Thoracic aorta (tissue), 2 donors: ENCODE data around the gene RHNO1. TPM values are rescaled to one million over a fixed set of nuclear protein-coding genes. Genes with fewer than 3 reads are reported as not detected.

Experiments used
- ATAC-seq: fragments of 150-250 bp; one replicate; pipeline ENCODE4 v1.8.0; 2017; ENCODE audit warnings: low read depth; ENCODE audit not compliant: insufficient number of reproducible peaks, low FRiP score
- DNase-seq: peaks from one replicate; pipeline ENCODE4 v3.0.0-alpha.2; 2020; ENCODE audit warnings: low spot score
- H3K27ac ChIP-seq, 2 donors: fragments of 200-600 bp; sonication (generic); 1 replicate in 1 of 2; 2 replicates in 1 of 2; pipeline ENCODE4 v1.5.1; 2016; ENCODE audit warnings: mild to moderate bottlenecking in 2 of 2, moderate library complexity in 2 of 2
- H3K27me3 ChIP-seq: fragments of 200-600 bp; sonication (generic); replicated peaks from 2 replicates; pipeline ENCODE4 v1.6.0; 2016; ENCODE audit warnings: mild to moderate bottlenecking; ENCODE audit not compliant: insufficient read depth
- H3K36me3 ChIP-seq: fragments of 200-600 bp; sonication (generic); one replicate; pipeline ENCODE4 v1.5.1; 2016
- H3K4me1 ChIP-seq, 2 donors: fragments of 200-600 bp; sonication (generic); 1 replicate in 1 of 2; 2 replicates in 1 of 2; pipeline versions ENCODE4 v1.5.1 to v1.6.0; 2016; ENCODE audit warnings: low read depth in 2 of 2, mild to moderate bottlenecking in 1 of 2; ENCODE audit not compliant: control insufficient read depth in 1 of 2
- H3K4me3 ChIP-seq: fragments of 200-600 bp; sonication (generic); 2 replicates; pipeline ENCODE4 v1.5.1; 2016; ENCODE audit warnings: mild to moderate bottlenecking
- H3K9me3 ChIP-seq: fragments of 200-600 bp; sonication (generic); 2 replicates; pipeline ENCODE4 v1.5.1; 2016
- total RNA-seq, 2 donors: library from RNA; depleted of rRNA; stranded (reverse); fragments of >200 nt; gene quantifications; one replicate each; pipeline versions ENCODE4 v1.1.0 to v1.2.3, GENCODE V29; 2016
- TF ChIP-seq, protein P1 (sequence below): fragments of 200-600 bp; sonication (generic); IDR thresholded peaks from one replicate; pipeline ENCODE4 v1.5.1; 2019; ENCODE audit warnings: antibody characterized with exemption

The RHNO1 gene
- total RNA-seq, 2 donors from 2014 or later = 9.6 to 10.8 TPM

GRCh38 chr12:2904260-2904659 is 27.2 kb downstream of the RHNO1 start:
- TF ChIP-seq, protein P1, sequence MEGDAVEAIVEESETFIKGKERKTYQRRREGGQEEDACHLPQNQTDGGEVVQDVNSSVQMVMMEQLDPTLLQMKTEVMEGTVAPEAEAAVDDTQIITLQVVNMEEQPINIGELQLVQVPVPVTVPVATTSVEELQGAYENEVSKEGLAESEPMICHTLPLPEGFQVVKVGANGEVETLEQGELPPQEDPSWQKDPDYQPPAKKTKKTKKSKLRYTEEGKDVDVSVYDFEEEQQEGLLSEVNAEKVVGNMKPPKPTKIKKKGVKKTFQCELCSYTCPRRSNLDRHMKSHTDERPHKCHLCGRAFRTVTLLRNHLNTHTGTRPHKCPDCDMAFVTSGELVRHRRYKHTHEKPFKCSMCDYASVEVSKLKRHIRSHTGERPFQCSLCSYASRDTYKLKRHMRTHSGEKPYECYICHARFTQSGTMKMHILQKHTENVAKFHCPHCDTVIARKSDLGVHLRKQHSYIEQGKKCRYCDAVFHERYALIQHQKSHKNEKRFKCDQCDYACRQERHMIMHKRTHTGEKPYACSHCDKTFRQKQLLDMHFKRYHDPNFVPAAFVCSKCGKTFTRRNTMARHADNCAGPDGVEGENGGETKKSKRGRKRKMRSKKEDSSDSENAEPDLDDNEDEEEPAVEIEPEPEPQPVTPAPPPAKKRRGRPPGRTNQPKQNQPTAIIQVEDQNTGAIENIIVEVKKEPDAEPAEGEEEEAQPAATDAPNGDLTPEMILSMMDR = no peak
- H3K36me3 ChIP-seq = no peaks in the 10 kb centered on the region
- ATAC-seq (no peak), DNase-seq (no peak)
- no peaks in the 10 kb centered on the region for H3K9me3 ChIP-seq
- no peak overlapping the region for H3K4me3 ChIP-seq
- H3K27ac ChIP-seq = no peak overlapping the region
- no peaks in the 10 kb centered on the region for H3K27me3 ChIP-seq
- peaks cover 4 to 10% of the 10 kb centered on the region in 2 donors for H3K4me1 ChIP-seq

- Histone ChIP-seq H3K36me3 (peaks cover 8% of the 10 kb centered on the region), H3K27me3 (no peaks in the 10 kb centered on the region), H3K4me1 (no peaks in the 10 kb centered on the region), H3K27ac (no peak overlapping the region), H3K9me3 (no peaks in the 10 kb centered on the region), H3K4me3 (no peak overlapping the region)
- DNase-seq (no peak), ATAC-seq (no peak)
- TF ChIP-seq, protein P1 = no peak
These were observed 35.2 kb downstream of the RHNO1 start for GRCh38 chr12:2912216-2912575.

GRCh38 chr12:2919249-2919648 is 42.2 kb downstream of the RHNO1 start:
- no peaks in the 10 kb centered on the region for H3K4me1 ChIP-seq
- no peak overlapping the region for H3K27ac ChIP-seq
- ATAC-seq (no peak), DNase-seq (no peak)
- TF ChIP-seq, protein P1 = no peak
- peaks cover 26% of the 10 kb centered on the region for H3K36me3 ChIP-seq
- no peak overlapping the region for H3K4me3 ChIP-seq
- no peaks in the 10 kb centered on the region for H3K9me3 ChIP-seq
- no peaks in the 10 kb centered on the region for H3K27me3 ChIP-seq

GRCh38 chr12:2922329-2922728 is 45.3 kb downstream of the RHNO1 start:
- DNase-seq (no peak), ATAC-seq (no peak)
- TF ChIP-seq, protein P1 = no peak
- no peaks in the 10 kb centered on the region for H3K4me1 ChIP-seq
- H3K27me3 ChIP-seq = no peaks in the 10 kb centered on the region
- H3K4me3 ChIP-seq = no peak overlapping the region
- no peaks in the 10 kb centered on the region for H3K9me3 ChIP-seq
- no peak overlapping the region for H3K27ac ChIP-seq
- peaks cover 34% of the 10 kb centered on the region for H3K36me3 ChIP-seq

DNA sequence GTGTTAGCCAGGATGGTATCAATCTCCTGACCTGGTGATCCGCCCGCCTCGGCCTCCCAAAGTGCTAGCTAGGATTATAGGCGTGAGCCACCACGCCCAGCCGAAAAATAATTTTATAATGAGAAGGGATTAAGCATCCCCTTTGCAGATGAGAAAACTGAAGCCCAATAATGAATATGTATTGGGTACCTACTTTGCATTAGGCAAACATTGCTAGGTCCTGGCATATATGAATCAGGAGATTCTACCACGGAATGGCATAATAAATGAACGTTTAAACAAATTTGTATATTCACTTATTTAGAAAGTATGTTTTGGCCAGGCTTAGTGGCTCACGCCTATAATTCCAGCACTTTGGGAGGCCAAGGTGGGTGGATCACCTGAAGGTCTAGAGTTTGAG is 46.0 kb downstream of the RHNO1 start:
- Histone ChIP-seq H3K27me3 (no peaks in the 10 kb centered on the region), H3K36me3 (peaks cover 34% of the 10 kb centered on the region), H3K4me1 (no peaks in the 10 kb centered on the region), H3K9me3 (no peaks in the 10 kb centered on the region), H3K4me3 (no peak overlapping the region), H3K27ac (no peak overlapping the region)
- TF ChIP-seq, protein P1 = no peak
- DNase-seq (no peak), ATAC-seq (no peak)
